Measurements from ENCODE around the gene CDK15.

DNA sequence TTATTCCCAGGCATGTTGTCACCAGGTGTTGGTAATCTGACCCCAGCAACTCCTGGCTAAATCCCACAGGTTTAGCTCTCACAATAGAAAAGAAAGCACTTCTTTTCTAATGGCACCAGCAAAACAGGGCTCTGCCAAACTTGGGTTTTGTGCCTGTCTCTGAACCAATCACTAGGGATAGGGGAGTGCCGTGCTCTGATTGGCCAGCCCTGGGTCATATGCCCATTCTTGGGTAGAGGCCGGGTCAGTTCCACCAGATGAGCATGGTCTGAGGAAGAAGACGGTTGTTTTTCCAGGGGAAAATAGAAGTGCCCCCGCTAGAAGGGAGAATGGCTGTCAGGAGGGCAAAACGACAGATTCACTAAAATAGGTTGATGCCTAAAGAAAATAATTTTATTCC, 14.7 kb downstream of the CDK15 start:
- no peak for TF ChIP-seq CREB1 (IDR thresholded peaks at IDR 0.05; ENCODE audit: low read depth)
- TF ChIP-seq EGR1 (IDR thresholded peaks at IDR 0.05) = no peak
- no peak for TF ChIP-seq EP300 (IDR thresholded peaks at IDR 0.05; ENCODE audit: borderline replicate concordance)
